Measurements from ENCODE around the gene LPAR1. TPM values are rescaled to one million over a fixed set of nuclear protein-coding genes. Genes with fewer than 3 reads are reported as not detected.
"Not testable (repeated sequence)": the region's sequence is repeated elsewhere in the genome, so short reads cannot be mapped to it uniquely, and the experiment has no call there.

The LPAR1 gene
- total RNA-seq, 2 donors from 2014 or later: 16.5 to 20.2 TPM

DNA sequence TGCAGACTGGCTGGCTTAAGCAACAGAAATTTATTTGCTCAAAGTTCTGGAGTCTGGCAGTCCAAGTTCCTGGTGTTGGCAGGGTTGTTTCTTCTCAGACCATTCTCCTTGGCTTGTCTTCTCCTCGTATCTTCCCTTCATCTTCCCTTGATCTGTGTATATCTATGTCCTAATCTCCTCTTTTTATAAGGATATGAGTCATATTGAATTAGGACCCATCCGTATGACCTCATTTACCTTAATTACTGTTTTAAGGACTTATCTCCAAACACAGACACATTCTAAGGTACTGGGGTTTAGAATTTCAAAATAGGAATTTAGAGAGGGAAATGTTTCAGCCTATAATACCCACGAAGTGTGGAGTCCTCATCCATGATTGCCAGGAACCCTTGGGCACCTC, 13.1 kb upstream of the LPAR1 start:
- Histone ChIP-seq H3K36me3 (no peaks in the 10 kb centered on the region), H3K4me3 (no peak overlapping the region), H3K27ac (no peak overlapping the region), H3K9ac (ENCODE audit: low read depth in 2 of 2, low read length in 2 of 2) (no peak overlapping the region), H3K9me3 (no peaks in the 10 kb centered on the region), H3K27me3 (no peaks in the 10 kb centered on the region), H3K4me1 (no peaks in the 10 kb centered on the region)
- TF ChIP-seq, protein P1, sequence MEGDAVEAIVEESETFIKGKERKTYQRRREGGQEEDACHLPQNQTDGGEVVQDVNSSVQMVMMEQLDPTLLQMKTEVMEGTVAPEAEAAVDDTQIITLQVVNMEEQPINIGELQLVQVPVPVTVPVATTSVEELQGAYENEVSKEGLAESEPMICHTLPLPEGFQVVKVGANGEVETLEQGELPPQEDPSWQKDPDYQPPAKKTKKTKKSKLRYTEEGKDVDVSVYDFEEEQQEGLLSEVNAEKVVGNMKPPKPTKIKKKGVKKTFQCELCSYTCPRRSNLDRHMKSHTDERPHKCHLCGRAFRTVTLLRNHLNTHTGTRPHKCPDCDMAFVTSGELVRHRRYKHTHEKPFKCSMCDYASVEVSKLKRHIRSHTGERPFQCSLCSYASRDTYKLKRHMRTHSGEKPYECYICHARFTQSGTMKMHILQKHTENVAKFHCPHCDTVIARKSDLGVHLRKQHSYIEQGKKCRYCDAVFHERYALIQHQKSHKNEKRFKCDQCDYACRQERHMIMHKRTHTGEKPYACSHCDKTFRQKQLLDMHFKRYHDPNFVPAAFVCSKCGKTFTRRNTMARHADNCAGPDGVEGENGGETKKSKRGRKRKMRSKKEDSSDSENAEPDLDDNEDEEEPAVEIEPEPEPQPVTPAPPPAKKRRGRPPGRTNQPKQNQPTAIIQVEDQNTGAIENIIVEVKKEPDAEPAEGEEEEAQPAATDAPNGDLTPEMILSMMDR (IDR thresholded peaks at IDR 0.05): no peak
- intact Hi-C loops (cut with DNase I): no loop called here
- DNase-seq: no peak

DNA sequence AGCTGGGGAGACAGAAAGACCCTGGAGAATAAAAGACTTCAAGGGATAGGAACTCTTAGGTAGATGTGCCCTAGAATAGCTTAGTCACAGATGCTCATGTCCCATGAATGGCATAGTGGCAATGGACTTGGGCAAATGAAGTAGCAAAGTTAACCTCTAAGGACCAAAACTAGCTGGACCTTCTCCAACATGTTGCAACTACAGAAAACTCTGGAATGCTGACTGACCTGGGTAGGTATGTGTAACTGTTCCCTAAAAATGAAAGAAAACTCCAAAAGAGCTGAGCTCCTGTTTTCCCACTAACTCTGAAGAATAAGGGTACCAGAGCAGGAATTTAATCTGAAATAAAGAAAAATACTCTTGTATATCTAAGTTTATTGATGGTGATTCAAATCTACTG, 12.5 kb upstream of the LPAR1 start:
- no peak overlapping the region for H3K4me3 ChIP-seq
- no peaks in the 10 kb centered on the region for H3K36me3 ChIP-seq
- no peak for DNase-seq
- no peaks in the 10 kb centered on the region for H3K4me1 ChIP-seq
- H3K9me3 ChIP-seq: no peaks in the 10 kb centered on the region
- H3K27ac ChIP-seq: no peak overlapping the region
- H3K27me3 ChIP-seq: no peaks in the 10 kb centered on the region
- TF ChIP-seq, protein P1 (IDR thresholded peaks at IDR 0.05): no peak
- H3K9ac ChIP-seq (ENCODE audit: low read depth in 2 of 2, low read length in 2 of 2): no peak overlapping the region
- intact Hi-C loops (cut with DNase I): no loop called here

DNA sequence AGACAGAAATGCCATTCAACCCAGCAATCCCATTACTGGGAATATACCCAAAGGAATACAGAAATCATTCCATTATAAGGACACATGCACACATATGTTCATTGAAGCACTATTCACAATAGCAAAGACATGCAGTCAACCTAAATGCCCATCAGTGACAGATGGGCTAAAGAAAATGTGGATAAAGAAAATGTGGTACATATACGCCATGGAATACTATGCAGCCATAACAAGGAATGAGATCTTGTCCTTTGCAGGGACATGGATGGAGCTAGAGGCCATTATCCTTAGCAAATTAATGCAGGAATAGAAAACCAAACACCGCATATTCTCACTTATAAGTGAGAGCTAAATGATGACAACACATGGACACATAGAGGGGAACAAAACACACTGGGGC, 9.0 kb upstream of the LPAR1 start:
- H3K4me3 ChIP-seq; H3K4me1 ChIP-seq; H3K9ac ChIP-seq (ENCODE audit: low read depth in 2 of 2, low read length in 2 of 2); H3K27me3 ChIP-seq; DNase-seq; H3K36me3 ChIP-seq; H3K27ac ChIP-seq; intact Hi-C loops (cut with DNase I); H3K9me3 ChIP-seq: not testable (repeated sequence)

DNA sequence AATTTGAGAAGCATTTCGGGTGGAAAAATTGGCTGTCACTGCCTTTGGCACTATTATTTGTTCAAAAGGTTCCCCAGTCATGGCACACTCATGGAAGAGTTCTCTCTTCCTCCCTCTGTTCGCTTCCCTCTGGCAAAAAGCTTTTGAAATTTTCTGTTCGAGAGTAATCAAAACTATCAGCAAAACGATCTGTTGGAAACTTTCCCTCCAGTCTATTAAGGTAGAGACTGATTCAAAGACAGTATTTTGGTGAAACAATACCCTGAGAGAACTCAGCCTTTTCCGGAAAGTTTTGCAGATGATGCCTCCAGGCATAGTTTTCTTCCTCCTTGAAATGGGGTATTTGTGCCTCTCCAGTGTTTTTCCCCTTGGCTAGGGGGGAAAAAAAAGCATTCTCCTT, 3.6 kb upstream of the LPAR1 start:
- intact Hi-C loops (cut with DNase I): no loop called here
- Histone ChIP-seq H3K27ac (no peak overlapping the region), H3K9me3 (no peaks in the 10 kb centered on the region), H3K36me3 (no peaks in the 10 kb centered on the region), H3K27me3 (no peaks in the 10 kb centered on the region), H3K9ac (ENCODE audit: low read depth in 2 of 2, low read length in 2 of 2) (no peak overlapping the region), H3K4me1 (no peaks in the 10 kb centered on the region), H3K4me3 (no peak overlapping the region)
- TF ChIP-seq, protein P1 (IDR thresholded peaks at IDR 0.05): no peak
- no peak for DNase-seq

DNA sequence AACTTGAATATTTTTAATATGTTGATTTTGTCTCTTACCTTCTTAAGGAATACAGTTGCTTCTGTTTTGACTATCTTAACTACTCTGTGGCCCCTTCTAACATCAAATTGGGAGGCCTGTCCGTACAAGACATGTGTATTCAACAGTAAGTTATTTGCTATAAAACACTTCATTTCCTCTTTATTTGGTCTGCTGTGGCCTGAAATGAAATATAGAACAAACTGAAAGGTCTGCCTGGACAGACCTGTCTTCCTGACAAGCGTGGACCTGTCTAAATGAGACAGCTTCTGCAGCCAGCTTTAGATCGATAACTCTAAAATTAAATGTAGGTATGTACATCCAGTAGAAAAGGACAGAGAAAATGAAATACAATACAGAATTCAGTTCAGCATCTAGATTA, 2.2 kb upstream of the LPAR1 start:
- Histone ChIP-seq H3K9me3 (no peaks in the 10 kb centered on the region), H3K4me3 (no peak overlapping the region), H3K4me1 (no peaks in the 10 kb centered on the region), H3K27ac (no peak overlapping the region), H3K9ac (ENCODE audit: low read depth in 2 of 2, low read length in 2 of 2) (no peak overlapping the region), H3K27me3 (no peaks in the 10 kb centered on the region), H3K36me3 (no peaks in the 10 kb centered on the region)
- no peak for DNase-seq
- TF ChIP-seq, protein P1 (IDR thresholded peaks at IDR 0.05): no peak
- intact Hi-C loops (cut with DNase I): no loop called here

DNA sequence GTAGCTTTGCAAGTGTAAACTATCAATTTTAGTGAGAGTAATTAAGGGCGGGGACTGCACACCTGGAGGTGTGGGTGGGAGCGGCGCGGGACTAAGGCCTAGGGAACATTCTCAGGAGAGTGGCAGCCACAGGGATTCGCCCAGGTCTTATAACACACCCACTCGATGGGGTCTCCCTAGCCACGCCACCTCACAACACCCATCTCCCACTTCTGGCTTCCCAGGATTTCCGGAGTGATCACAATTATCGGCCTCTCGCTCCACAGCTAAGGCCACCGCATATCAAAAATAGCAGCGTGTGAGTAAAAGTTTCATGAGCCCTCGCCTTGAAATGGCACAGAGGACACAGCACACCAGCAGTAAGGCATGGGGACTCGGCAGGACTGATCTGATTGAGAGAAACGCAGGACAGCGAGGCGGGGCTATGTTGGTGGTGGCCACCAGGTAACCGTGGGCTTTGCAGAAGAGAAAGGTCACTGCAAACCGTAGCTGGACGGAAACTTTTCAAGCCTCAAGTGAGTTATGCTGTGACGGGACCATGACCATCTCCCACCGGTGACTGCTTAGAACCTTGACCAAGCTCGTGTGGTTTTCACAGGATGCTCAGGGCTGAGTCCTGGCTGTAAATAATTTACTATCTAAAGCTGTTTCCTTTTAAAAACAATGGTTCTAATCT, 1.1 kb upstream of the LPAR1 start:
- TF ChIP-seq, protein P1 (IDR thresholded peaks at IDR 0.05): no peak
- no peaks in the 10 kb centered on the region for H3K4me1 ChIP-seq
- intact Hi-C loops (cut with DNase I): loop anchor here (10.0 kb wide), 2 partner anchors 255 to 395 kb away; no protein-coding TSS in a partner anchor
- H3K9me3 ChIP-seq: no peaks in the 10 kb centered on the region
- H3K36me3 ChIP-seq: no peaks in the 10 kb centered on the region
- peak overlapping the region in 1 of 2 donors; percentile 84 for H3K9ac ChIP-seq (ENCODE audit: low read depth in 2 of 2, low read length in 2 of 2)
- no peaks in the 10 kb centered on the region for H3K27me3 ChIP-seq
- peak overlapping the region; percentile 71 for H3K4me3 ChIP-seq
- DNase-seq: peak; percentile 70
- H3K27ac ChIP-seq: peak overlapping the region; percentile 85

Measured in colonic mucosa (tissue), 4 donors.